Measurements from ENCODE around the gene MCMBP. TPM values are rescaled to one million over a fixed set of nuclear protein-coding genes. Genes with fewer than 3 reads are reported as not detected.

Gene MCMBP
- total and polyA plus RNA-seq, 2 donors (not counting 1 experiment from before 2014, with no cell fraction given) = 40.6 to 63.4 TPM

GRCh38 chr10:119806334-119807130 is 66.1 kb downstream of the MCMBP start:
- Histone ChIP-seq H3K27me3 (ENCODE audit: control insufficient read depth, insufficient read depth, low read length) (no peaks in the 10 kb centered on the region), H2AFZ (ENCODE audit: low read length) (no peak overlapping the region), H3K27ac (ENCODE audit: insufficient read depth, low read length) (no peak overlapping the region), H3K79me2 (ENCODE audit: control insufficient read depth, insufficient read depth, low read length) (no peaks in the 10 kb centered on the region), H3K9ac (ENCODE audit: insufficient read depth, low read length) (no peak overlapping the region), H4K20me1 (ENCODE audit: control insufficient read depth, extremely low read depth, insufficient read depth, low read length) (no peaks in the 10 kb centered on the region), H3K4me3 (replicated peaks in 1 of 4; ENCODE audit: control extremely low read depth in 1 of 4, insufficient read depth in 1 of 4, low read depth in 3 of 4, low read length in 4 of 4) (no peak overlapping the region), H3K36me3 (ENCODE audit: control insufficient read depth, insufficient read depth, low read length) (no peaks in the 10 kb centered on the region), H3K4me2 (ENCODE audit: extremely low read depth, insufficient read depth, low read length) (no peak overlapping the region), H3K9me3 (ENCODE audit: control insufficient read depth, insufficient read depth, low read depth, low read length) (no peaks in the 10 kb centered on the region), H3K4me1 (ENCODE audit: control insufficient read depth, extremely low read depth, insufficient read depth, low read length) (peaks cover 2% of the 10 kb centered on the region)
- no peak for TF ChIP-seq EZH2 (IDR thresholded peaks at IDR 0.05; ENCODE audit: low read length, missing control alignments)
- TF ChIP-seq, protein P1, sequence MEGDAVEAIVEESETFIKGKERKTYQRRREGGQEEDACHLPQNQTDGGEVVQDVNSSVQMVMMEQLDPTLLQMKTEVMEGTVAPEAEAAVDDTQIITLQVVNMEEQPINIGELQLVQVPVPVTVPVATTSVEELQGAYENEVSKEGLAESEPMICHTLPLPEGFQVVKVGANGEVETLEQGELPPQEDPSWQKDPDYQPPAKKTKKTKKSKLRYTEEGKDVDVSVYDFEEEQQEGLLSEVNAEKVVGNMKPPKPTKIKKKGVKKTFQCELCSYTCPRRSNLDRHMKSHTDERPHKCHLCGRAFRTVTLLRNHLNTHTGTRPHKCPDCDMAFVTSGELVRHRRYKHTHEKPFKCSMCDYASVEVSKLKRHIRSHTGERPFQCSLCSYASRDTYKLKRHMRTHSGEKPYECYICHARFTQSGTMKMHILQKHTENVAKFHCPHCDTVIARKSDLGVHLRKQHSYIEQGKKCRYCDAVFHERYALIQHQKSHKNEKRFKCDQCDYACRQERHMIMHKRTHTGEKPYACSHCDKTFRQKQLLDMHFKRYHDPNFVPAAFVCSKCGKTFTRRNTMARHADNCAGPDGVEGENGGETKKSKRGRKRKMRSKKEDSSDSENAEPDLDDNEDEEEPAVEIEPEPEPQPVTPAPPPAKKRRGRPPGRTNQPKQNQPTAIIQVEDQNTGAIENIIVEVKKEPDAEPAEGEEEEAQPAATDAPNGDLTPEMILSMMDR (conservative IDR thresholded peaks at IDR 0.05 in 1 of 2, IDR thresholded peaks at IDR 0.05 in 1 of 2; ENCODE audit: low read depth in 1 of 2, low read length in 2 of 2) = no peak
- no peak for DNase-seq (ENCODE audit: low read depth in 2 of 2)

DNA sequence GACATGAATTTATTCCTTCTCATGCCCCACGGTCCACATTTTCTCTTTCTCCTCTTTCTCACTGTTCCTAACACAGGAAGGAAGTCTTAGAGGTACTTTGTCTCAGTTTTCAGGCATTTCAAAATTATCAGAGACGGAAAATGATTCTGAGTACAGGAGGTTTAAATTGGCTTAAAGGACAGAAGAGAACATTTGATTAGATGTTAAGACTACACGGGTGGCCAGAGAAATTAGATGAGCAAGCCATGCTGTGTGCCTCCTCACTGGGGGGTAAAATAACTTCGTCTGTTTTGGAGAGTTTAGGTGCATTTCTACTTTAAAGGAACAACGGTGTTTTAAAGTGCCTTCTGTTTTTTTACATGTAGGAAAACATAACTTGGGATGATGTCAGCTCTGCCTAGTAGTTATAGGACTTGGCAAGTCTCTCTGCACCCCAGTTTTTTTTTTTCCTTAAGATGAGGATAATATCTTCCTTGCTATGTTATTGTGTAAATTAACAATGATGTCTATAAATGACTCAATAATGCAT is 66.9 kb downstream of the MCMBP start:
- H3K4me2 ChIP-seq (ENCODE audit: extremely low read depth, insufficient read depth, low read length) = no peak overlapping the region

DNA sequence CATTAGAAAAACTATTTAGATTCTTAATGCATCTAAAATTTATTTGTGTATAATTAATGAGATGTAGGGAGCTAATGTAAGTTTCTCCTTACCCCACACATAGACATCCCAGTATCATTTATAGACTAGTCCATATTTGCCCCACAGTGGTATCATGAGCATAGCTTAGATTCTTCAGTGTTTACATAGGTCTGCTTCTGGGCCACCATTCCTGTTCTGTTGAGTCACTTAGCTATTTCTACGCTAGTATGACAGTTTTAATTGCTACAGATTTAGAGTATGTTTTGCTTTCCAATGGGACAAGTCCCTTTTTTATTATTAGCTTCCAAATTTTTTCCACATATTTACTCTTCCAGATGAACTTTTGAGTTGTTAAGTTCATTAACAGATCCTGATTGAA is 69.4 kb downstream of the MCMBP start:
- Histone ChIP-seq H3K4me3 (replicated peaks in 1 of 4; ENCODE audit: control extremely low read depth in 1 of 4, insufficient read depth in 1 of 4, low read depth in 3 of 4, low read length in 4 of 4) (no peak overlapping the region), H2AFZ (ENCODE audit: low read length) (no peak overlapping the region), H3K79me2 (ENCODE audit: control insufficient read depth, insufficient read depth, low read length) (no peaks in the 10 kb centered on the region), H3K4me2 (ENCODE audit: extremely low read depth, insufficient read depth, low read length) (no peak overlapping the region), H4K20me1 (ENCODE audit: control insufficient read depth, extremely low read depth, insufficient read depth, low read length) (no peaks in the 10 kb centered on the region), H3K9ac (ENCODE audit: insufficient read depth, low read length) (no peak overlapping the region), H3K9me3 (ENCODE audit: control insufficient read depth, insufficient read depth, low read depth, low read length) (no peaks in the 10 kb centered on the region), H3K27ac (ENCODE audit: insufficient read depth, low read length) (no peak overlapping the region), H3K36me3 (ENCODE audit: control insufficient read depth, insufficient read depth, low read length) (no peaks in the 10 kb centered on the region), H3K27me3 (ENCODE audit: control insufficient read depth, insufficient read depth, low read length) (no peaks in the 10 kb centered on the region), H3K4me1 (ENCODE audit: control insufficient read depth, extremely low read depth, insufficient read depth, low read length) (peaks cover 2% of the 10 kb centered on the region)
- TF ChIP-seq, protein P1 (conservative IDR thresholded peaks at IDR 0.05 in 1 of 2, IDR thresholded peaks at IDR 0.05 in 1 of 2; ENCODE audit: low read depth in 1 of 2, low read length in 2 of 2) = no peak
- peak; percentile 39 to 82 for DNase-seq (ENCODE audit: low read depth in 2 of 2)

More for the DNA sequence above, 66.9 kb downstream of the MCMBP start:
- H4K20me1 ChIP-seq (ENCODE audit: control insufficient read depth, extremely low read depth, insufficient read depth, low read length) = no peaks in the 10 kb centered on the region
- no peaks in the 10 kb centered on the region for H3K27me3 ChIP-seq (ENCODE audit: control insufficient read depth, insufficient read depth, low read length)
- TF ChIP-seq, protein P1 (conservative IDR thresholded peaks at IDR 0.05 in 1 of 2, IDR thresholded peaks at IDR 0.05 in 1 of 2; ENCODE audit: low read depth in 1 of 2, low read length in 2 of 2) = no peak
- TF ChIP-seq EZH2 (IDR thresholded peaks at IDR 0.05; ENCODE audit: low read length, missing control alignments) = no peak
- no peaks in the 10 kb centered on the region for H3K79me2 ChIP-seq (ENCODE audit: control insufficient read depth, insufficient read depth, low read length)
- H3K4me1 ChIP-seq (ENCODE audit: control insufficient read depth, extremely low read depth, insufficient read depth, low read length) = peaks cover 2% of the 10 kb centered on the region
- H3K36me3 ChIP-seq (ENCODE audit: control insufficient read depth, insufficient read depth, low read length) = no peaks in the 10 kb centered on the region
- no peak overlapping the region for H3K4me3 ChIP-seq (replicated peaks in 1 of 4; ENCODE audit: control extremely low read depth in 1 of 4, insufficient read depth in 1 of 4, low read depth in 3 of 4, low read length in 4 of 4)
- no peak overlapping the region for H3K27ac ChIP-seq (ENCODE audit: insufficient read depth, low read length)
- no peak for DNase-seq (ENCODE audit: low read depth in 2 of 2)
- H3K9ac ChIP-seq (ENCODE audit: insufficient read depth, low read length) = no peak overlapping the region
- no peaks in the 10 kb centered on the region for H3K9me3 ChIP-seq (ENCODE audit: control insufficient read depth, insufficient read depth, low read depth, low read length)
- no peak overlapping the region for H2AFZ ChIP-seq (ENCODE audit: low read length)

Measured in fibroblast of lung (primary cell).